SK-N-SH treated with all-trans-retinoic acid at 6 μM for 48 hours (cell line): ENCODE results near the gene METAP2.

ENCODE experiments used
- ATAC-seq: fragments of 200-7000 bp; cut with Tn5 transposase; 3 replicates; pipeline ENCODE4 v1.9.1; 2020; ENCODE audit warnings: mild to moderate bottlenecking, moderate library complexity
- BACH2 ChIP-seq: fragments of 250-450 bp; sonication (Bioruptor Pico); IDR thresholded peaks from 2 replicates; pipeline ENCODE4 v1.9.0; 2021; ENCODE audit warnings: mild to moderate bottlenecking, borderline replicate concordance
- CREB5 ChIP-seq: fragments of 250-450 bp; sonication (Bioruptor Pico); IDR thresholded peaks from 2 replicates; pipeline ENCODE4 v1.5.1; 2020; ENCODE audit warnings: low read depth, mild to moderate bottlenecking, moderate library complexity
- CSRNP3 ChIP-seq: fragments of 250-450 bp; sonication (Bioruptor Pico); IDR thresholded peaks from 2 replicates; pipeline ENCODE4 v1.5.1; 2021; ENCODE audit warnings: mild to moderate bottlenecking, moderate library complexity
- ESRRG ChIP-seq: fragments of 250-450 bp; sonication (Bioruptor Pico); IDR thresholded peaks from 2 replicates; pipeline ENCODE4 v1.6.1; 2021; ENCODE audit warnings: mild to moderate bottlenecking
- GLIS3 ChIP-seq: fragments of 250-450 bp; sonication (Bioruptor Pico); IDR thresholded peaks from 2 replicates; pipeline ENCODE4 v1.5.0; 2020; ENCODE audit warnings: mild to moderate bottlenecking, moderate library complexity
- ISL1 ChIP-seq: fragments of 250-450 bp; sonication (Bioruptor Pico); IDR thresholded peaks from 2 replicates; pipeline ENCODE4 v2.1.2; 2022; ENCODE audit warnings: mild to moderate bottlenecking, moderate library complexity
- OSR1 ChIP-seq: fragments of 250-450 bp; sonication (Bioruptor Pico); IDR thresholded peaks from 2 replicates; pipeline ENCODE4 v1.8.0; 2022; ENCODE audit warnings: moderate library complexity, mild to moderate bottlenecking, inconsistent platforms
- PATZ1 ChIP-seq: fragments of 250-450 bp; sonication (Bioruptor Pico); IDR thresholded peaks from 2 replicates; pipeline ENCODE4 v1.8.0; 2020; ENCODE audit warnings: mild to moderate bottlenecking, moderate library complexity, borderline replicate concordance
- POU6F1 ChIP-seq: fragments of 250-450 bp; sonication (Bioruptor Pico); IDR thresholded peaks from 2 replicates; pipeline ENCODE4 v1.8.0; 2021; ENCODE audit warnings: low read depth, mild to moderate bottlenecking, moderate library complexity, borderline replicate concordance
- PPARA ChIP-seq: fragments of 250-450 bp; sonication (Bioruptor Pico); IDR thresholded peaks from 2 replicates; pipeline ENCODE4 v1.5.0; 2020; ENCODE audit warnings: mild to moderate bottlenecking, borderline replicate concordance
- RARB ChIP-seq: fragments of 250-450 bp; sonication (Bioruptor Pico); IDR thresholded peaks from 2 replicates; pipeline ENCODE4 v1.8.0; 2021; ENCODE audit warnings: mild to moderate bottlenecking, moderate library complexity
- SNAI2 ChIP-seq: fragments of 250-450 bp; sonication (Bioruptor Pico); IDR thresholded peaks from 2 replicates; pipeline ENCODE4 v1.5.0; 2020; ENCODE audit warnings: mild to moderate bottlenecking, moderate library complexity
- TCF4 ChIP-seq: fragments of 250-450 bp; sonication (Bioruptor Pico); IDR thresholded peaks from 2 replicates; pipeline ENCODE4 v1.8.0; 2021; ENCODE audit warnings: mild to moderate bottlenecking, moderate library complexity, borderline replicate concordance
- TOX ChIP-seq: fragments of 250-450 bp; sonication (Bioruptor Pico); IDR thresholded peaks from 2 replicates; pipeline ENCODE4 v1.8.0; 2021; ENCODE audit warnings: mild to moderate bottlenecking, moderate library complexity, borderline replicate concordance
- TSHZ2 ChIP-seq: fragments of 250-450 bp; sonication (Bioruptor Pico); IDR thresholded peaks from 2 replicates; pipeline ENCODE4 v1.5.0; 2020; ENCODE audit warnings: mild to moderate bottlenecking, moderate library complexity
- ZFP3 ChIP-seq: fragments of 250-450 bp; sonication (Bioruptor Pico); IDR thresholded peaks from 2 replicates; pipeline ENCODE4 v1.5.0; 2020; ENCODE audit warnings: mild to moderate bottlenecking, moderate library complexity
- ZFP30 ChIP-seq: fragments of 450-650 bp; formaldehyde crosslinking; IDR thresholded peaks from 2 replicates; pipeline ENCODE4 v1.5.0; 2022; ENCODE audit warnings: mild to moderate bottlenecking, moderate library complexity
- ZNF565 ChIP-seq: fragments of 450-650 bp; formaldehyde crosslinking; conservative IDR thresholded peaks from 2 replicates; pipeline ENCODE4 v1.5.0; 2020; ENCODE audit warnings: low read depth, mild to moderate bottlenecking, moderate library complexity
- ZNF8 ChIP-seq: fragments of 450-650 bp; formaldehyde crosslinking; IDR thresholded peaks from 2 replicates; pipeline ENCODE4 v1.5.0; 2020; ENCODE audit warnings: mild to moderate bottlenecking, moderate library complexity

The METAP2 gene

GRCh38 chr12:95506707-95507523 is 33.0 kb downstream of the METAP2 start:
- no peak for TF ChIP-seq POU6F1 (CRISPR knock-in tag)
- no peak for TF ChIP-seq CREB5
- TF ChIP-seq RARB: no peak
- no peak for TF ChIP-seq ZFP30 (CRISPR knock-in tag)
- no peak for TF ChIP-seq TOX
- TF ChIP-seq ZNF565: no peak
- TF ChIP-seq OSR1 (CRISPR knock-in tag): no peak
- no peak for TF ChIP-seq CSRNP3 (CRISPR knock-in tag)
- no peak for TF ChIP-seq TSHZ2 (CRISPR knock-in tag)
- ATAC-seq: no peak

GRCh38 chr12:95509300-95509699 is 35.3 kb downstream of the METAP2 start:
- ATAC-seq: no peak
- TF ChIP-seq ZFP3: no peak
- no peak for TF ChIP-seq TSHZ2 (CRISPR knock-in tag)
- no peak for TF ChIP-seq ZNF565
- TF ChIP-seq PPARA: no peak
- no peak for TF ChIP-seq RARB
- no peak for TF ChIP-seq GLIS3 (CRISPR knock-in tag)
- no peak for TF ChIP-seq SNAI2 (CRISPR knock-in tag)
- TF ChIP-seq ZNF8 (CRISPR knock-in tag): no peak
- TF ChIP-seq BACH2 (CRISPR knock-in tag): no peak
- TF ChIP-seq OSR1 (CRISPR knock-in tag): no peak
- TF ChIP-seq CSRNP3 (CRISPR knock-in tag): no peak
- TF ChIP-seq POU6F1 (CRISPR knock-in tag): no peak
- TF ChIP-seq PATZ1: no peak
- TF ChIP-seq ISL1 (CRISPR knock-in tag): no peak
- no peak for TF ChIP-seq TCF4 (CRISPR knock-in tag)
- TF ChIP-seq ESRRG: no peak
